Mesothelial cell of epicardium (in vitro differentiated cells): ENCODE results near the gene EGF. TPM values are rescaled to one million over a fixed set of nuclear protein-coding genes. Genes with fewer than 3 reads are reported as not detected.

ENCODE experiments used
- DNase-seq, 2 experiments: peaks; one replicate each; pipeline ENCODE4 v3.0.0; 2021; ENCODE audit warnings: low spot score in 2 of 2; ENCODE audit not compliant: unreplicated experiment in 2 of 2
- H3K27ac Mint-ChIP-seq: 2 replicates; pipeline ENCODE4 v1.8.0; 2021; ENCODE audit warnings: mixed read lengths
- H3K27me3 Mint-ChIP-seq: 2 replicates; pipeline ENCODE4 v1.8.0; 2021; ENCODE audit warnings: low read depth, mixed read lengths
- H3K36me3 Mint-ChIP-seq: 2 replicates; pipeline ENCODE4 v1.8.0; 2021; ENCODE audit warnings: mixed read lengths
- H3K4me1 Mint-ChIP-seq: 2 replicates; pipeline ENCODE4 v1.8.0; 2021; ENCODE audit warnings: mixed read lengths
- H3K4me3 Mint-ChIP-seq: 2 replicates; pipeline ENCODE4 v1.8.0; 2021; ENCODE audit warnings: mild to moderate bottlenecking, moderate library complexity, mixed read lengths
- H3K9me3 Mint-ChIP-seq: 2 replicates; pipeline ENCODE4 v1.8.0; 2021; ENCODE audit warnings: mixed read lengths
- total RNA-seq: library from RNA; stranded (reverse); gene quantifications from 3 replicates; pipeline ENCODE4 v1.2.1, GENCODE V29; 2021
- TF ChIP-seq, protein P1 (sequence below): fragments of 200-600 bp; sonication (generic); IDR thresholded peaks from one replicate; pipeline ENCODE4 v1.5.0; 2021; ENCODE audit warnings: antibody characterized with exemption; ENCODE audit not compliant: unreplicated experiment

The EGF gene
- total RNA-seq, 1 donor from 2014 or later, result 1.3 TPM

DNA sequence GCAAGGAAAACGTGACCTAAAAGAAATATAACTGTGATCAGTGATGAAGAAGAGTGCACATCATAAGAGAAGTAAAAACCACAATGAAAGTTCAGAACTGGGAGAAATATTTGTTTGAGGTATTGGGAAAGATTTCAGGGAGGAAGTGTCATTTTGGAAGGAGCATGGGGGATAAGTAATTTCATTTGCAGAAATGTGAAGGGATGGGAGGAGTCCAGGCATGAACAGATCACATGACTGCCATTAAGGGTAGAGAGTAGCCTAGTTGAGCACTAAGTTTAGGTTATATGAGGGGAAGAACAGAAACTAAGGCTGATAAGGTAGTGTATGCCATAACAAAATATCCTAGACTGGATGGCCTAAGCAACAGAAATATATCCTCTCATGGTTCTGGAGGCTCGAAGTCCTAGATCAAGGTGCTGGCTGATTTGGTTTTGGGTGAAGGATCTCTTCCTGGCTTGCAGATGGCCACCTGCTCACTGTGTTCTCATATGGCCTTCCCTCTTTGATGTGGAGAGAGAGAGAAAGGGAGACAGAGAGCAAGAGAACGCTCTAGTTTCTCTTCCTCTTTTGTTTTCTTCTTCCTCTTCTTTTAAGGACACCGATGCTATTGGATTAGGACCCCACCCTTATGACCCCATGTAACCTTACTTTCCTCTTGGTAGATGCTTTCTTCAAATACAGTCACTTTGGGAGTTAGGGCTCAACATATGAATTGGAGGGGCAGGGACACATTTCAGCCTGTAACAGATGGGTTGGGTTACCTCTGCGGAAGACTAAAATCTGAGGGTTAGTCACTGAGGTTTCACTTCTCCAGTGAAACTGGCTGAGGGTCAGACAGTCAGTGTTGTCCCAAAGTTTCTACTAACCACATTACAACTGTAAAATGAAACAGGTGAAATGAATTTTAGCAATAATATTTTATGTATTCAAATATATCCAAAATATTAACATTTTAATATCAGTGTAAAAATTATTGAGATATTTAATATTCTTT, 77.9 kb downstream of the EGF start:
- Mint-ChIP-seq H3K27ac (peak overlapping the region; percentile 81), H3K9me3 (no peaks in the 10 kb centered on the region), H3K4me3 (no peak overlapping the region), H3K27me3 (peaks cover 8% of the 10 kb centered on the region), H3K36me3 (no peaks in the 10 kb centered on the region), H3K4me1 (peaks cover 42% of the 10 kb centered on the region)
- TF ChIP-seq, protein P1, sequence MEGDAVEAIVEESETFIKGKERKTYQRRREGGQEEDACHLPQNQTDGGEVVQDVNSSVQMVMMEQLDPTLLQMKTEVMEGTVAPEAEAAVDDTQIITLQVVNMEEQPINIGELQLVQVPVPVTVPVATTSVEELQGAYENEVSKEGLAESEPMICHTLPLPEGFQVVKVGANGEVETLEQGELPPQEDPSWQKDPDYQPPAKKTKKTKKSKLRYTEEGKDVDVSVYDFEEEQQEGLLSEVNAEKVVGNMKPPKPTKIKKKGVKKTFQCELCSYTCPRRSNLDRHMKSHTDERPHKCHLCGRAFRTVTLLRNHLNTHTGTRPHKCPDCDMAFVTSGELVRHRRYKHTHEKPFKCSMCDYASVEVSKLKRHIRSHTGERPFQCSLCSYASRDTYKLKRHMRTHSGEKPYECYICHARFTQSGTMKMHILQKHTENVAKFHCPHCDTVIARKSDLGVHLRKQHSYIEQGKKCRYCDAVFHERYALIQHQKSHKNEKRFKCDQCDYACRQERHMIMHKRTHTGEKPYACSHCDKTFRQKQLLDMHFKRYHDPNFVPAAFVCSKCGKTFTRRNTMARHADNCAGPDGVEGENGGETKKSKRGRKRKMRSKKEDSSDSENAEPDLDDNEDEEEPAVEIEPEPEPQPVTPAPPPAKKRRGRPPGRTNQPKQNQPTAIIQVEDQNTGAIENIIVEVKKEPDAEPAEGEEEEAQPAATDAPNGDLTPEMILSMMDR, result no peak
- no peak for DNase-seq

DNA sequence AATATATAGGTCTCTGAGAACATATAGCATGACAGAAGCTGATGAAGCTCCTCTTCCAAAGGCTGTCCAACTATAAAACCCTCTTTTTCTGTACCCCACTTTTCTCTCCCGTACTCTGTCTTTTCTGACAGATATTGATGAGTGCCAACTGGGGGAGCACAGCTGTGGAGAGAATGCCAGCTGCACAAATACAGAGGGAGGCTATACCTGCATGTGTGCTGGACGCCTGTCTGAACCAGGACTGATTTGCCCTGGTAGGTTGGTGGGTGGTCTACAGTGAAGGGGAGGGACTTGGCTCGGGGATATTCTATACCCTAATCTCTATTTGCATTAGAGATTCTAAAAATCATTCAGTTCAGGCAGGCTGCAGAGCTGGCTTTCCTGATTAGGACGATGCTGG, 80.4 kb downstream of the EGF start:
- Mint-ChIP-seq H3K4me3 (no peak overlapping the region), H3K27ac (no peak overlapping the region), H3K9me3 (no peaks in the 10 kb centered on the region), H3K4me1 (peaks cover 27% of the 10 kb centered on the region), H3K36me3 (no peaks in the 10 kb centered on the region), H3K27me3 (peaks cover 8% of the 10 kb centered on the region)
- TF ChIP-seq, protein P1, result no peak
- DNase-seq, result no peak

DNA sequence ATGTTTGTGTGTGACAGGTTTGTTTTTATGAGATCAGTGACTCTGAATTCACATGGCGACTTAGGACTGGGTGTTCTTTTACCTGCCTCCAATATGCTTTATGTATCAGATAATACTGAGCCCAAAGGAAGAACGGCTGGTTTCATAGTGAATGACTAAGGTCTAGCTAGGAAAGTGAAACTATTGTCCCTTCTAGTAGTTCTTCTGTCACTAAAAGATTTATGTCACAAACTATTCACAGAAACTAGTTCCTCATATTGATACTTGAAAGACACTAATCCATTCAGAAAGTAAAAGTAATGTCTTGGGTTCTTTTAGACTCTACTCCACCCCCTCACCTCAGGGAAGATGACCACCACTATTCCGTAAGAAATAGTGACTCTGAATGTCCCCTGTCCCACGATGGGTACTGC, 81.7 kb downstream of the EGF start:
- TF ChIP-seq, protein P1, result no peak
- no peak for DNase-seq
- Mint-ChIP-seq H3K4me3 (no peak overlapping the region), H3K27me3 (peaks cover 8% of the 10 kb centered on the region), H3K36me3 (no peaks in the 10 kb centered on the region), H3K4me1 (peaks cover 19% of the 10 kb centered on the region), H3K9me3 (no peaks in the 10 kb centered on the region), H3K27ac (no peak overlapping the region)

DNA sequence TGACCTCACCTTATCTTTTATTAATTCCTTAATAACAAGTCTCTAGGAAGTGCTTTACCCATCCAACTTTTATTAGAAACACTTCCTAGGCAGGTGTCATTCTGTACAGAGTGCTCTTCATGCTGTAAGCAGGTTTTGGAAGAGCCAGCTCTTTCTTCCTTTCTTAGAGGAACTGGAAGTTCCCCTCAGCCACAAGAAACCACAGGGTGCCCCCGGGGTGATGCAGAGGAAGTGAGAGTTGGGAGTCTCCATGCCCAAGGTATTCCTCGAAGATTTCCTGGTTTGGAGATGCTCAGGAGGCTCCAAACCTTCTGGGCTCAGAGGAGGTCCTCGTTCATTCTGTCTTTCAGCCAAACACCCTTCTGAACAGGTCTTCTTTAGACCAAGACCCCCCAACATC, 83.8 kb downstream of the EGF start:
- TF ChIP-seq, protein P1, result no peak
- no peaks in the 10 kb centered on the region for H3K9me3 Mint-ChIP-seq
- no peak for DNase-seq
- H3K4me1 Mint-ChIP-seq, result peaks cover 13% of the 10 kb centered on the region
- peaks cover 8% of the 10 kb centered on the region for H3K27me3 Mint-ChIP-seq
- H3K4me3 Mint-ChIP-seq, result no peak overlapping the region
- no peaks in the 10 kb centered on the region for H3K36me3 Mint-ChIP-seq
- H3K27ac Mint-ChIP-seq, result no peak overlapping the region

DNA sequence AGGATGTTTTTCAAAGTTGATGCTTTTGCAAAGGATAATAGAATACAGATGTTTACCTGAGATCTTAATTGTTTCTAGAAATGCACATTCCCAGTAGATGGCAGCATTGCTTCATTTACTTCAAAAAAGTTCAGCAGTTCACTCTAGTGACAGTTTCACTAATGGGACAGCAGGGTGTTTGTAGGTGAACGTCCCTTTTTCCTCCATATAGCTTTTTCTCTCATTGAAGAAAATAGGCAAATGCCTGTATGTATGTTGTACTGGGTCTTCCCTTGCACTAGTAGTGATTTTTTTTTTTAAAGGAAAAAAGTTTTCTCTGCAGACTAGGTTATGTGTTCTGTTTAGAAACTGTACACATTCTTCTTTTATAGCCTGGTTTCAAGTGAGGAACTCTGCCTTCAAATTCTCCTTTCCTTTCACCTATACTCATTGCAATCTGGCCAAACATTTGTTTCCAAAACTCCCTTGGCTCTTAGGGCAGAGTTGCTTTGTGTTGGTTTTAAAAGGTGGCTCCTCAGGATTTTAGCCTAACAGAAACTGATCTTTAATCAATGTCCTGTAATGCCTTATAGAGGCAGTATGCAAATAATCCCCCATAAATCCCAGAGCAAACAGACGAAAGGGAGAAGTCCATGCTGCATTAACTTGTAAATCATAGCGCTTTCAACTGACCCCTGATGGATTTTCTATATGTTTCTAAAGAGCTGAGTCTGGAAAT, 86.3 kb downstream of the EGF start:
- no peak overlapping the region for H3K27ac Mint-ChIP-seq
- no peak for DNase-seq
- H3K27me3 Mint-ChIP-seq, result peaks cover 8% of the 10 kb centered on the region
- no peaks in the 10 kb centered on the region for H3K36me3 Mint-ChIP-seq
- TF ChIP-seq, protein P1, result peak; percentile 69
- no peaks in the 10 kb centered on the region for H3K9me3 Mint-ChIP-seq
- H3K4me1 Mint-ChIP-seq, result peaks cover 13% of the 10 kb centered on the region
- H3K4me3 Mint-ChIP-seq, result no peak overlapping the region
